Hepatocyte (in vitro differentiated cells): ENCODE data around the gene LIMS1.

Experiments used
- EZH2 ChIP-seq: fragments of 200-600 bp; sonication (generic); IDR thresholded peaks from 2 replicates; pipeline ENCODE4 v1.6.1; 2016; ENCODE audit warnings: antibody characterized with exemption, mild to moderate bottlenecking, borderline replicate concordance
- EZH2phosphoT487 ChIP-seq: fragments of 200-600 bp; sonication (generic); IDR thresholded peaks from one replicate; pipeline ENCODE4 v1.6.1; 2018; ENCODE audit warnings: antibody characterized with exemption, mild to moderate bottlenecking, low read depth, moderate library complexity; ENCODE audit not compliant: unreplicated experiment, severe bottlenecking
- TF ChIP-seq, protein P1 (sequence below): fragments of 200-600 bp; sonication (generic); IDR thresholded peaks from 2 replicates; pipeline ENCODE4 v1.5.1; 2016; ENCODE audit warnings: antibody characterized with exemption, mild to moderate bottlenecking; ENCODE audit not compliant: poor library complexity

DNA sequence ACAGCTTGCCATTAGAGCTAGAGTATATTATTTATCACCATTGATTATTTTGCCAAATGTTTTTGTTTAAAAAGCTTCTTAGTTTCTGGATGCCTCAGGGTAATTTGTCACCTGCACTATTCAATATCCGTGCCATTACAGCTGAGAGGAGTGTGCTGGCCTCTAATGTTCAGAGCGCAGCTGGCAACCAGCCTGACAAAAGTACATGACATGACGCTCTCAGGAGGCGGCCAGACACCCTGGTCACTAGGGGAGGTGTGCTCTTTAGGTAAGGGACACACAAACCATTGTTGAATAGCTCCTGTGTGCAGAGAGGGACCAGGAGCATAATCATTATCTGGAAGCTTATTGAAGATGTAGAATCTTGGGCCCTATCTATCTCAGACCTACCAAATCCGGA lies 20.3 kb downstream of the LIMS1 start:
- TF ChIP-seq, protein P1, sequence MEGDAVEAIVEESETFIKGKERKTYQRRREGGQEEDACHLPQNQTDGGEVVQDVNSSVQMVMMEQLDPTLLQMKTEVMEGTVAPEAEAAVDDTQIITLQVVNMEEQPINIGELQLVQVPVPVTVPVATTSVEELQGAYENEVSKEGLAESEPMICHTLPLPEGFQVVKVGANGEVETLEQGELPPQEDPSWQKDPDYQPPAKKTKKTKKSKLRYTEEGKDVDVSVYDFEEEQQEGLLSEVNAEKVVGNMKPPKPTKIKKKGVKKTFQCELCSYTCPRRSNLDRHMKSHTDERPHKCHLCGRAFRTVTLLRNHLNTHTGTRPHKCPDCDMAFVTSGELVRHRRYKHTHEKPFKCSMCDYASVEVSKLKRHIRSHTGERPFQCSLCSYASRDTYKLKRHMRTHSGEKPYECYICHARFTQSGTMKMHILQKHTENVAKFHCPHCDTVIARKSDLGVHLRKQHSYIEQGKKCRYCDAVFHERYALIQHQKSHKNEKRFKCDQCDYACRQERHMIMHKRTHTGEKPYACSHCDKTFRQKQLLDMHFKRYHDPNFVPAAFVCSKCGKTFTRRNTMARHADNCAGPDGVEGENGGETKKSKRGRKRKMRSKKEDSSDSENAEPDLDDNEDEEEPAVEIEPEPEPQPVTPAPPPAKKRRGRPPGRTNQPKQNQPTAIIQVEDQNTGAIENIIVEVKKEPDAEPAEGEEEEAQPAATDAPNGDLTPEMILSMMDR = no peak
- TF ChIP-seq EZH2phosphoT487 = no peak
- no peak for TF ChIP-seq EZH2
